Measurements from ENCODE around the gene KICS2. TPM values are rescaled to one million over a fixed set of nuclear protein-coding genes. Genes with fewer than 3 reads are reported as not detected.

KICS2 gene
- total and polyA plus RNA-seq, 12 donors: 1.8 to 6.1 (median 3.9) TPM

- Histone ChIP-seq H3K4me1 (no peaks in the 10 kb centered on the region), H3K4me3 (no peak overlapping the region), H3K27me3 (no peaks in the 10 kb centered on the region), H3K27ac (no peak overlapping the region), H3K9me3 (no peaks in the 10 kb centered on the region), H3K36me3 (peaks cover 0 to 4% (median 0%) of the 10 kb centered on the region in 9 donors)
- WGBS, 2 donors: 89 to 92% methylated on average over 5 of the region's 5 CpGs
- ATAC-seq (no peak), DNase-seq (no peak)
- intact Hi-C loops (cut with DNase I): loop anchor here in 2 of 10 donors (10.0 kb wide), 2 partner anchors 45 to 135 kb away; no protein-coding TSS in a partner anchor
- TF ChIP-seq CTCF (IDR thresholded peaks at IDR 0.05): no peak
Observed at GRCh38 chr12:64229796-64230195, 7.7 kb upstream of the KICS2 start.

GRCh38 chr12:64229240-64229639 lies 7.1 kb upstream of the KICS2 start:
- no peak for DNase-seq
- TF ChIP-seq CTCF (IDR thresholded peaks at IDR 0.05): no peak
- Histone ChIP-seq H3K4me1 (no peaks in the 10 kb centered on the region), H3K9me3 (no peaks in the 10 kb centered on the region), H3K27me3 (no peaks in the 10 kb centered on the region), H3K36me3 (peaks cover 0 to 4% (median 0%) of the 10 kb centered on the region in 9 donors), H3K27ac (no peak overlapping the region), H3K4me3 (no peak overlapping the region)
- 48% methylated on average over 4 of the region's 4 CpGs for WGBS, 2 donors
- intact Hi-C loops (cut with DNase I): loop anchor here in 1 of 10 donors (10.0 kb wide), 1 partner anchor 134 kb away; no protein-coding TSS in a partner anchor
- ATAC-seq: no peak

GRCh38 chr12:64225626-64226025 lies 3.5 kb upstream of the KICS2 start:
- H3K4me3 ChIP-seq: no peak overlapping the region
- intact Hi-C loops (cut with DNase I): loop anchor here in 1 of 10 donors (10.0 kb wide), 1 partner anchor 131 kb away; no protein-coding TSS in a partner anchor
- H3K4me1 ChIP-seq: peaks cover 0 to 15% (median 8%) of the 10 kb centered on the region in 9 donors
- TF ChIP-seq CTCF (IDR thresholded peaks at IDR 0.05): no peak
- no peaks in the 10 kb centered on the region for H3K27me3 ChIP-seq
- no peak for DNase-seq
- H3K9me3 ChIP-seq: no peaks in the 10 kb centered on the region
- H3K27ac ChIP-seq: no peak overlapping the region
- 12 to 23% methylated on average over 2 of the region's 2 CpGs for WGBS, 2 donors
- peaks cover 0 to 4% (median 0%) of the 10 kb centered on the region in 9 donors for H3K36me3 ChIP-seq
- ATAC-seq: no peak

- Histone ChIP-seq H3K27me3 (no peaks in the 10 kb centered on the region), H3K9me3 (no peaks in the 10 kb centered on the region), H3K4me3 (peak overlapping the region; percentile 60 to 94 (median 88)), H3K4me1 (peaks cover 0 to 26% (median 11%) of the 10 kb centered on the region in 9 donors), H3K27ac (peak overlapping the region; percentile 33 to 95 (median 90)), H3K36me3 (no peaks in the 10 kb centered on the region)
- WGBS, 2 donors: 1% methylated on average over 16 of the region's 16 CpGs
- no peak for TF ChIP-seq CTCF (IDR thresholded peaks at IDR 0.05)
- intact Hi-C loops (cut with DNase I): loop anchor here in 1 of 10 donors (1.0 to 10.0 kb wide), 2 partner anchors 127 to 378 kb away; no protein-coding TSS in a partner anchor
- ATAC-seq (peak; percentile 83 to 93 (median 88)), DNase-seq (peak; percentile 83 to 87)
Observed at GRCh38 chr12:64221651-64222008, 466 bp downstream of the KICS2 start.

Measured in heart right ventricle (tissue), 16 donors.